Measurements from ENCODE around the gene ATG9B. TPM values are rescaled to one million over a fixed set of nuclear protein-coding genes. Genes with fewer than 3 reads are reported as not detected.
"Not testable (repeated sequence)": the region's sequence is repeated elsewhere in the genome, so short reads cannot be mapped to it uniquely, and the experiment has no call there.

The ATG9B gene
- polyA plus RNA-seq, 2 donors: 36.0 to 143 TPM

DNA sequence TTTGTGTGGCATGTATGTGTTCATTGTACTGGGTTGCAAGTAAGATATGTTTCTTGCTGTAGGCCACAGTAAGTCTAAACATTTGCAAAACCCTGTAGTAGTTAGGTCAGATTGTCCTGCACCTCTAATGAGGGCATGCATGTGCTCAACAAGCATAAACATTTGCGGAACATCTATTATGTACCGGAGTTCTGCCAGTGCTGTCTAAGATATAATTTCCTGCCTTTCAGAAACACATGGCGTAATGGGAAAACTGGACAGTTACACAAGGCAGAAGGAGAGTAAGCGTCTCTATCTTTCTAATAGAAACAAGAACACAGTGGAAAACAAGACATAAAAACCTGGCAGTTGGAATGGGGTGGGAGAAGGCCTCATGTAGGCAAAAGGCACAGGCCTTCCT, 6.7 kb upstream of the ATG9B start:
- Histone ChIP-seq H3K9me3 (ENCODE audit: control insufficient read depth in 2 of 2, insufficient read depth in 1 of 2, low read depth in 1 of 2, low read length in 1 of 2) (no peaks in the 10 kb centered on the region), H3K27me3 (ENCODE audit: control insufficient read depth in 1 of 2, insufficient read depth in 2 of 2, low read length in 2 of 2) (no peaks in the 10 kb centered on the region), H3K36me3 (ENCODE audit: control insufficient read depth in 2 of 2, insufficient read depth in 2 of 2, low read length in 1 of 2) (peaks cover 11 to 22% of the 10 kb centered on the region in 2 donors), H3K4me3 (ENCODE audit: low read depth in 1 of 2, low read length in 2 of 2) (no peak overlapping the region), H3K27ac (ENCODE audit: low read depth in 2 of 2, low read length in 1 of 2) (no peak overlapping the region), H3K4me1 (ENCODE audit: control insufficient read depth in 2 of 2, insufficient read depth in 2 of 2, low read length in 1 of 2) (peaks cover 0 to 2% of the 10 kb centered on the region in 2 donors)
- WGBS, 2 donors: 92 to 93% methylated on average over 4 of the region's 4 CpGs

DNA sequence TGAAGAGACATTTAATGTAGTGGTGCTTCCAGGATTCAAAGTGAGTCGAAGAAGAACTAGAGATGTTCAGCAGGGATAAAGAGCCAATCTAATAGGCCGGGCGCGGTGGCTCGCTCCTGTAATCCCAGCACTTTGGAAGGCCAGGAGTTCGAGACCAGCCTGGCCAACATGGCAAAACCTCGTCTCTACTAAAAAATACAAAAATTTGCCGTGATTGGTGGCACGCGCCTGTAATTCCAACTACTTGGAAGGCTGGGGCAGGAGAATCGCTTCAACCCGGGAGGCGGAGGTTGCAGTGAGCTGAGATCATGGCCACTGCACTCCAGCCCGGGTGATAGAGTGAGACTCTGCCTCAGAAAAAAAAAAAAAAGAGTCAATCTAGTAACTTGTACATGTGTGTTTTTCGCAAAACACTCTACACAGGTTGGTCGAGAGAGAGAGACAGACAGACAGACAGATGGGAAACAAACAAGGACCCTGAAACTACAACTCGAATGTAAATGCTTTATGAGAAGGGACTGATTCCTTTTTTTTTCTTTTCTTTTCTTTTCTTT, 4.7 kb upstream of the ATG9B start:
- no peaks in the 10 kb centered on the region for H3K9me3 ChIP-seq (ENCODE audit: control insufficient read depth in 2 of 2, insufficient read depth in 1 of 2, low read depth in 1 of 2, low read length in 1 of 2)
- H3K4me1 ChIP-seq (ENCODE audit: control insufficient read depth in 2 of 2, insufficient read depth in 2 of 2, low read length in 1 of 2): peaks cover 0 to 2% of the 10 kb centered on the region in 2 donors
- H3K4me3 ChIP-seq (ENCODE audit: low read depth in 1 of 2, low read length in 2 of 2): peak overlapping the region; percentile 81 to 85
- no peaks in the 10 kb centered on the region for H3K27me3 ChIP-seq (ENCODE audit: control insufficient read depth in 1 of 2, insufficient read depth in 2 of 2, low read length in 2 of 2)
- H3K36me3 ChIP-seq (ENCODE audit: control insufficient read depth in 2 of 2, insufficient read depth in 2 of 2, low read length in 1 of 2): peaks cover 3 to 6% of the 10 kb centered on the region in 2 donors
- 50 to 54% methylated on average over 17 of the region's 17 CpGs for WGBS, 2 donors
- H3K27ac ChIP-seq (ENCODE audit: low read depth in 2 of 2, low read length in 1 of 2): peak overlapping the region; percentile 90 to 96

DNA sequence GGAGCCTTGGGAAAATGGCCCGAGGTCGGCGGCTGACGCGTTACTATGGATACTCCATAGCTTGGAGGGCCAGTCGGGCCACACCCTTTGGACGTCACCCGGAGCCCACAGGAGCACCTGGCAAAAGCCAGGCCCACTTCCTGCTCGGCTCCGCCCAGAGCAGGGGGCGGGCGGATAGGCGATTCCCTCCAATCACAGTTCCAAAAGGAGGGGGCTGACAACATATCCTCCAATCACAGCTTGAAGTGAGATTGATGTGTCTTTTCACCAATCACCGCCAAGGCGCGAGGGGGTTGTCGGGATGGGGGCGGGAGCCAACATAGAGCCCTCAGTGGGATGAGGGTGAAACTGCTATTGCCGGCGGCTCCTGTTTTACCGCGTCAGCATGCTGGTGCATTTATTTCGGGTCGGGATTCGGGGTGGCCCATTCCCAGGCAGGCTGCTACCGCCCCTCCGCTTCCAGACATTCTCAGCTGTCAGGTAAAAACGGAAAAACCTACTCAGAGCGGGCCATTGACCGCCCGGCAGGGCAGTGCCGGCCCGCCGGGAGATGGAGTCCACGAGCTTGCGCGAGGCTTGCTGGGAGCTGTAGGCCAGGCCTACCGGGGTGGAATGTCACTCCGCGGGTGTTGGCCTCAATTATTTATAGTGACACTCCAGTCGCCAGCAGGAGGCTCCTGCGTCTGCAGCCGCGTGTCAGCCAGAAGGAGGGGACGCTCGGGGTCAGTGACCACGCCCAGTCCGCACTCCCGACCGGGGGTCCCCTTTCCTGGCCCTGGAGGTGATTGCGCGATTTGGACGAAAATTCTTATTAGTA, 4.0 kb upstream of the ATG9B start, which contains the start of gene ABCB8:
Gene ABCB8 (plus strand): TSS at position 320 of the 817 bp plus-strand sequence. CDS start 66 bp downstream, at position 386.
- Histone ChIP-seq H3K36me3 (ENCODE audit: control insufficient read depth in 2 of 2, insufficient read depth in 2 of 2, low read length in 1 of 2) (peaks cover 2 to 3% of the 10 kb centered on the region in 2 donors), H3K27ac (ENCODE audit: low read depth in 2 of 2, low read length in 1 of 2) (peak within 1 kb of the TSS; percentile 90 to 97), H3K4me3 (ENCODE audit: low read depth in 1 of 2, low read length in 2 of 2) (peak within 1 kb of the TSS; percentile 81 to 85), H3K9me3 (ENCODE audit: control insufficient read depth in 2 of 2, insufficient read depth in 1 of 2, low read depth in 1 of 2, low read length in 1 of 2) (no peaks in the 10 kb centered on the region), H3K4me1 (ENCODE audit: control insufficient read depth in 2 of 2, insufficient read depth in 2 of 2, low read length in 1 of 2) (peaks cover 0 to 2% of the 10 kb centered on the region in 2 donors), H3K27me3 (ENCODE audit: control insufficient read depth in 1 of 2, insufficient read depth in 2 of 2, low read length in 2 of 2) (no peaks in the 10 kb centered on the region)
- WGBS, 2 donors: 0 to 1% methylated on average over 52 to 53 of the region's 53 CpGs

DNA sequence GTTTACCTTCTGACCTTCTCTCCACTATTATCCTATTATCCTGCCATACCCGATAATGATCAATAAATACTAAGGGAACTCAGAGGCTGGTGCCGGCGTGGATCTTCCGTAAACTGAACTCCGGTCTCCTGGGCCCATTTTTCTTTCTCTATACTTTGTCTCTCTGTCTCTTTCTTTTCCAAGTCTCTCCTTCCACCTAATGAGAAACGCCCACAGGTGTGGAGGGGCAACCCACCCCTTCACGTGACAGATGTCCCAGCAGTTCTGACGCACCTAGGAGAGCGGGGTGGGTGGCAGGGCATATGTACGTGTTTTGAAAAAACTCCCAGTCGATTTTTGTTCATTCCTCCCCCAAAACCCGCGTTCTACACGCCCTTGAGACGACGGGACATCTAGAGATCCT, 3.4 kb upstream of the ATG9B start:
- H3K36me3 ChIP-seq (ENCODE audit: control insufficient read depth in 2 of 2, insufficient read depth in 2 of 2, low read length in 1 of 2); H3K4me1 ChIP-seq (ENCODE audit: control insufficient read depth in 2 of 2, insufficient read depth in 2 of 2, low read length in 1 of 2); H3K27me3 ChIP-seq (ENCODE audit: control insufficient read depth in 1 of 2, insufficient read depth in 2 of 2, low read length in 2 of 2); H3K9me3 ChIP-seq (ENCODE audit: control insufficient read depth in 2 of 2, insufficient read depth in 1 of 2, low read depth in 1 of 2, low read length in 1 of 2): not testable (repeated sequence)
- Histone ChIP-seq H3K27ac (ENCODE audit: low read depth in 2 of 2, low read length in 1 of 2) (peak overlapping the region; percentile 88 to 97), H3K4me3 (ENCODE audit: low read depth in 1 of 2, low read length in 2 of 2) (peak overlapping the region; percentile 30 to 85)
- 8% methylated on average over 16 of the region's 16 CpGs for WGBS, 2 donors

DNA sequence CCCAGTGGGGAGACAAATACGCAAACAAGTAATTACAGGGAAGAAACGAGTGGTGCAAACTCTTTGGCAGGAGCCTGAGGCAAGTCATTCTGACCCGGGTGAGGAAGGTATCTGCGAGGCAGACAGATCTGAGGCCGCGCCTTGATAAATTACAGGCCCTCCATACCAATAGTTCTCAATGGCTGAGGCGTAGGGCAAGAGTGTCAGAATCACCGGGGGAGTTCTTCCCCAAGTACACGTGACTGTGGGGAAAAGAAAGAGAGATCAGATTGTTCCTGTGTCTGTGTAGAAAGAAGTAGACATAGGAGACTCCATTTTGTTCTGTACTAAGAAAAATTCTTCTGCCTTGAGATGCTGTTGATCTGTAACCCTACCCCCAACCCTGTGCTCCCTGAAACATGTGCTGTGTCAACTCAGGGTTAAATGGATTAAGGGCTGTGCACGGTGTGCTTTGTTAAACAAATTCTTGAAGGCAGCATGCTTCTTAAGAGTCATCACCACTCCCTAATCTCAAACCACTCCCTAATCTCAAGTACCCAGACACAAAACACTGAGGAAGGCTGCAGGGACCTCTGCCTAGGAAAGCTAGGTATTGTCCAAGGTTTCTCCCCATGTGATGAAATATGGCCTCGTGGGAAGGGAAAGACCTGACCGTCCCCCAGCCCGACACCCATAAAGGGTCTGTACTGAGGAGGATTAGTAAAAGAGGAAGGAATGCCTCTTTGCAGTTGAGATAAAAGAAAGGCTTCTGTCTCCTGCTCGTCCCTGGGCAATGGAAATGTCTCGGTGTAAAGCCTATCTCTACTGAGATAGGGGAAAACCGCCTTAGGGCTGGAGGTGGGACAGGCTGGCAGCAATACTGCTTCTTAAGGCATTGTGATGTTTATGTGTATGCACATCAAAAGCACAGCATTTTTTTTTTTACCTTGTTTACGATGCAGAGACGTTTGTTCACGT, 2.8 kb upstream of the ATG9B start:
- H3K27ac ChIP-seq (ENCODE audit: low read depth in 2 of 2, low read length in 1 of 2): peak overlapping the region; percentile 88 to 97
- not testable (repeated sequence) for H3K36me3 ChIP-seq (ENCODE audit: control insufficient read depth in 2 of 2, insufficient read depth in 2 of 2, low read length in 1 of 2); H3K9me3 ChIP-seq (ENCODE audit: control insufficient read depth in 2 of 2, insufficient read depth in 1 of 2, low read depth in 1 of 2, low read length in 1 of 2); H3K4me1 ChIP-seq (ENCODE audit: control insufficient read depth in 2 of 2, insufficient read depth in 2 of 2, low read length in 1 of 2); H3K27me3 ChIP-seq (ENCODE audit: control insufficient read depth in 1 of 2, insufficient read depth in 2 of 2, low read length in 2 of 2)
- WGBS, 2 donors: 40 to 48% methylated on average over 19 of the region's 19 CpGs
- peak overlapping the region in 1 of 2 donors; percentile 85 for H3K4me3 ChIP-seq (ENCODE audit: low read depth in 1 of 2, low read length in 2 of 2)

DNA sequence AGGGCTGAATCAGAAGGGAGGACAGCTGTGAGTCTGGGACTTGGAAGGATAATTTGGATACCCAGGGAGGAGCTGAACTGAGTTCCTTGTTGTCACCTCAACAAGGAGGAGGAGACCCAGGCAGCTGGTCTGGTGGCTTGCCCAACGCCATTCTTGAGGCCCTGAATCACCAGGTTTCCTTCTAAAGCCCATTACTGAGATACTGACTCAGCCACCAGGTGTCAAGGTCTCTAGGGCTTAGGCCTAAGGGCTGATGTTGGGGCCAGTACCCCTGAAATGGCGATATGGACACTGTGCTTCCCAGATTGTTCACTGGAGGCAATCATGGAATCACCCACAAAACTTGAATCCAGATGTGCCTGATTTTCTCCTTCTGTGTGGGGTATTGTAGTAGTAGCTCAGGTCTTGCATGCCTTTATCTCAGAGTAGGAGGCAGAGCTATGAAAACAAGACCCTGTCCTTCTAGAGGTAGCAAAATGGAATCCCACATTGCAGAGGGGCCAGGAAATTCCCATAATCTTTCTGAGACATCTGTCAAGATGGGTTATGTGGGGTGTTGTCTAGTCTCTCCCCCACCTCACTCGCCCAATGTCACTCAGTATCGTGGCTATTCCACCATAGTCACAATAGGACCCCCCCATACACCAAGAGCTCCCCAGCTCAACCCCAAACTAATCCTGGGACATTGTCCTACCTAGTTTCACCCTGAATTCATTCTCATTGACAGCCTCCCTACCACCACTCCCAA, 1.8 kb upstream of the ATG9B start:
- WGBS, 2 donors: 84 to 85% methylated on average over 4 of the region's 4 CpGs
- Histone ChIP-seq H3K36me3 (ENCODE audit: control insufficient read depth in 2 of 2, insufficient read depth in 2 of 2, low read length in 1 of 2) (no peaks in the 10 kb centered on the region), H3K4me1 (ENCODE audit: control insufficient read depth in 2 of 2, insufficient read depth in 2 of 2, low read length in 1 of 2) (peaks cover 0 to 2% of the 10 kb centered on the region in 2 donors), H3K27ac (ENCODE audit: low read depth in 2 of 2, low read length in 1 of 2) (peak overlapping the region; percentile 6 to 86), H3K27me3 (ENCODE audit: control insufficient read depth in 1 of 2, insufficient read depth in 2 of 2, low read length in 2 of 2) (no peaks in the 10 kb centered on the region), H3K4me3 (ENCODE audit: low read depth in 1 of 2, low read length in 2 of 2) (no peak overlapping the region), H3K9me3 (ENCODE audit: control insufficient read depth in 2 of 2, insufficient read depth in 1 of 2, low read depth in 1 of 2, low read length in 1 of 2) (no peaks in the 10 kb centered on the region)

DNA sequence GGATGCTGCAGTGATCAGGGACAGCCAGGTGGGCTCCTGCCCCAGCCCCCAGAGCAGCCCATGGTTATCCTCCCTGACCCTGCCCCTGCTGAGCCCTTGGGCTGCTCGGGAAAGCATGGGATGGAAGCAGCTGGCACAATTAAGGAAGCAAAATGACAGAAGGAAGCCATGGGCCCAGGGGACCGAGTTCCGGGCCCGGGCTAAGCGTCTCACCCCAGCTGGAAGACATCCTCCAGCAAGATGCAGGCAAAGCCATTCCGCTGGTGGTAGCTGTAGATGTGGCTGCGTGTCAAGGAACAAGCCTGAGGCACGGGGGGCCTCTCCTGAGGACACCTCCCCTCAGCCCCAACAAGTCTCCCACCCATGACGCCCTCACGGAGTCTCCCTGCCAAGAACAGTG, 1.1 kb downstream of the ATG9B start:
- Histone ChIP-seq H3K27ac (ENCODE audit: low read depth in 2 of 2, low read length in 1 of 2) (no peak overlapping the region), H3K9me3 (ENCODE audit: control insufficient read depth in 2 of 2, insufficient read depth in 1 of 2, low read depth in 1 of 2, low read length in 1 of 2) (peaks cover 0 to 5% of the 10 kb centered on the region in 2 donors), H3K27me3 (ENCODE audit: control insufficient read depth in 1 of 2, insufficient read depth in 2 of 2, low read length in 2 of 2) (peaks cover 0 to 7% of the 10 kb centered on the region in 2 donors), H3K4me3 (ENCODE audit: low read depth in 1 of 2, low read length in 2 of 2) (peak overlapping the region; percentile 20 to 54), H3K36me3 (ENCODE audit: control insufficient read depth in 2 of 2, insufficient read depth in 2 of 2, low read length in 1 of 2) (no peaks in the 10 kb centered on the region), H3K4me1 (ENCODE audit: control insufficient read depth in 2 of 2, insufficient read depth in 2 of 2, low read length in 1 of 2) (peaks cover 0 to 11% of the 10 kb centered on the region in 2 donors)
- whole genome bisulfite sequencing, 2 donors: 77 to 85% methylated on average over 10 of the region's 10 CpGs

DNA sequence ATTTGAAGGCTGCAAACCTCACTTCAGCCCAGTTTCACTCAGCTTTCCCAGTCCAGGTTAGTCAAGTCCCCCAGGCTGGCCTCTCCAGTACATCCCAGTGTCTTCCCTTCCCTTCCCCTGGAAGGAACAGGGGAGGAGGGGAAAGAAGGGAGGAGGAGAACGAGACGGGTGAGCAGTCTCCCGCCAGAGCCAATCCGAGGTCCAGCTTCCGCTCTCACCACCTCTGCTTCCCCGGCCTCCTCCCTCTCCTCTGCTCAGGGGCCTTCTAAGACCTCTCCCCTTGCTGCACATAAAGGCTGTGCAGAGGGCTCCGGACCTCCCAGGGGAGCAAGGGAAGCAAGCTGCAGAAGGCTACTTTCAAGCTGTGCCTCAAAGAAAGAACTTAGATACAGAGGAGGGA, 4.1 kb downstream of the ATG9B start:
- peaks cover 0 to 7% of the 10 kb centered on the region in 2 donors for H3K27me3 ChIP-seq (ENCODE audit: control insufficient read depth in 1 of 2, insufficient read depth in 2 of 2, low read length in 2 of 2)
- H3K4me1 ChIP-seq (ENCODE audit: control insufficient read depth in 2 of 2, insufficient read depth in 2 of 2, low read length in 1 of 2): peaks cover 0 to 15% of the 10 kb centered on the region in 2 donors
- no peaks in the 10 kb centered on the region for H3K36me3 ChIP-seq (ENCODE audit: control insufficient read depth in 2 of 2, insufficient read depth in 2 of 2, low read length in 1 of 2)
- 59 to 60% methylated on average over 7 of the region's 7 CpGs for WGBS, 2 donors
- H3K9me3 ChIP-seq (ENCODE audit: control insufficient read depth in 2 of 2, insufficient read depth in 1 of 2, low read depth in 1 of 2, low read length in 1 of 2): peaks cover 0 to 5% of the 10 kb centered on the region in 2 donors
- no peak overlapping the region for H3K27ac ChIP-seq (ENCODE audit: low read depth in 2 of 2, low read length in 1 of 2)
- H3K4me3 ChIP-seq (ENCODE audit: low read depth in 1 of 2, low read length in 2 of 2): peak overlapping the region in 1 of 2 donors; percentile 17

DNA sequence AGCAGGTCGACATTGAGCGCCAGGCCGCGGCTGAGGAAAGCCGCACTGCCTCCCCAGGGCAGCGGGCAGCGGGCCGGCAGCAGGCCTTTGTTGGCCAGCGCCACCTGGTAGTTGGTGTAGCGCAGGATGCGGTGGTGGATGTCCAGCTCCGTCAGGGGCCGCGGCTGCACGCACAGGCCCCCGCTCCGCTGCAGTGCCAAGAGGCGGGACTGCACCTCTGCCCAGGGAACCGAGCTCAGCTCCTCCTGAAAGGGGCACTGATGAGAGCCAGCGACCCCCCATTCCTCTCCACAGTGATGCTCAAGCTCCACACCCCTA, 5.2 kb downstream of the ATG9B start:
- Histone ChIP-seq H3K4me1 (ENCODE audit: control insufficient read depth in 2 of 2, insufficient read depth in 2 of 2, low read length in 1 of 2) (peaks cover 0 to 17% of the 10 kb centered on the region in 2 donors), H3K36me3 (ENCODE audit: control insufficient read depth in 2 of 2, insufficient read depth in 2 of 2, low read length in 1 of 2) (no peaks in the 10 kb centered on the region), H3K27me3 (ENCODE audit: control insufficient read depth in 1 of 2, insufficient read depth in 2 of 2, low read length in 2 of 2) (peaks cover 0 to 7% of the 10 kb centered on the region in 2 donors), H3K9me3 (ENCODE audit: control insufficient read depth in 2 of 2, insufficient read depth in 1 of 2, low read depth in 1 of 2, low read length in 1 of 2) (peaks cover 0 to 5% of the 10 kb centered on the region in 2 donors), H3K4me3 (ENCODE audit: low read depth in 1 of 2, low read length in 2 of 2) (peak overlapping the region; percentile 19 to 37), H3K27ac (ENCODE audit: low read depth in 2 of 2, low read length in 1 of 2) (peak overlapping the region in 1 of 2 donors; percentile 15)
- WGBS, 2 donors: 23 to 38% methylated on average over 11 to 20 of the region's 20 CpGs

All from esophagus (tissue), 2 donors.